ENCODE data around the gene TNFRSF1B. TPM values are rescaled to one million over a fixed set of nuclear protein-coding genes. Genes with fewer than 3 reads are reported as not detected.

The TNFRSF1B gene
- 3.3 and 9.2 TPM in 2 replicates for total RNA-seq

DNA sequence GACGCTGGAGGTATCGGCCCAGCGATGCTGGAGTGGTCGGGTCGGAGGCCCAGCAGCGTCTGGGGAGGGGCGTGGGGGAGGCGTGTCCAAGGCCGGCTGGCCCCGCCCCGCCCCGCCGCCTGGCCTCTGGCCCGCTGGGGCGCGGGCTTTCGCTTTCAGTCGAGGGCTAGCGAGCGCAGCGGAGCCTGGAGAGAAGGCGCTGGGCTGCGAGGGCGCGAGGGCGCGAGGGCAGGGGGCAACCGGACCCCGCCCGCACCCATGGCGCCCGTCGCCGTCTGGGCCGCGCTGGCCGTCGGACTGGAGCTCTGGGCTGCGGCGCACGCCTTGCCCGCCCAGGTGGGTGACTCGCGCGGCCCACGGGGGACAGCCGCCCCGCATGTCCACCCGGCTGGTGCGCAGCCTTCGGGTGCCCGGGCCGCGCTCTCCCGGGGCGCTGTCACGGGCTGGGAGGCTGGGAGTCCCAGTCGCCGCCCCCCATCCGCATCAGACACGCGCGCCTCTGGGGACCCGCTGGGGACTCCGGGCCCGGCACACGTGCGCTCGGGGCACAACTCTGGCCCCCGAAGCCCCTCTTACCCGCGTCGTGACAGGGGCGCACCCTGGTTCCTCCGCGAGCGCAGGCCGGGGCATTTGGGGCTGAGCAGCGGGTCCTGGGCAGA, at the start of gene TNFRSF1B:
Gene TNFRSF1B (plus strand): TSS at position 158 of the 659 bp plus-strand sequence. CDS start 101 bp downstream, at position 259.

DNA sequence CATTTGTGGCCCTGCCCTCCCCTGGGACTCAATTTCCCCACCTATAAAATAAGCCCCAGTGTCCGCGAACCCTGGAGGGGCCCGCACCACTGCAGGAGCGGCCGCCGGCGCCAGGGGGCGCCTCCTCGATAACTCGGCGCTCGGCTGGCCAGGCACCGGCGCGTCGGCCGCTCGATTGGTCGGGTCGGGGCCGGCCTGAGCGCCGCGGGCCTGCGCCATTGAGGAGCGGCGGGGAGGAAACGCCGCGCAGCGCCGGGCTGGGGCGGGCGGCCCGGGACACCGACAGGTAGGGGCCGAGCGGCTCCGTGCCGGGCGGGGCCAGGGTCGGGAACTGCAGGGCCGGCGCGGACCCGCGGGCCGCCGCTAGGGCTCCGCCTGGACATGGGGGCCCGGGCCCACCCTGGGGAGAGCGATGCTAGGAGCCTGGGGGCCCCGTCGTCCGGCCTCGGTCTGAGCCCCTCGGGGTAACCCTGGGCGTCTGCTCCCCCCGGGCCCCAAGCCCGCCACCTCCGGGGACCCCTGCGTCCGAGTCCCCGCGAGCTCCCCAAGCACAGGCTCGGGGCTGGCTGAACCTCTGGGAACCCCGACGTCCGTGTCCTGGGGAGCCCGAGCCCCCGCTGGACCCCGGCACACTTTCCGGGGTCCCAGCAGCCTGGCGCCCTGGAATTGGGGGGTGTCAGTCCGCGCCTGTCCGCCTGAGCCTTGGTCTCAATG, 63.2 kb downstream of the TNFRSF1B start, which contains the start of gene VPS13D:
Gene VPS13D (plus strand): TSS at position 196 of the 714 bp plus-strand sequence. CDS start 4,237 bp downstream, outside the sequence.

Other genes with a start within 250 kb of the TNFRSF1B start
- gene KIAA2013, start 240.6 kb upstream of the TNFRSF1B start, total RNA-seq = 31.3 and 34.5 TPM in 2 replicates
- 209 and 243 TPM in 2 replicates for gene PLOD1, start 232.3 kb upstream of the TNFRSF1B start, total RNA-seq
- 41.5 and 52.5 TPM in 2 replicates for gene MFN2, start 186.5 kb upstream of the TNFRSF1B start, total RNA-seq
- 15.1 and 19.9 TPM in 2 replicates for gene MIIP, start 147.5 kb upstream of the TNFRSF1B start, total RNA-seq
- 0.16 TPM in 1 of 2 replicates, not detected in the other for gene TNFRSF8, start 103.7 kb upstream of the TNFRSF1B start, total RNA-seq
- gene VPS13D, start 63.0 kb downstream of the TNFRSF1B start, total RNA-seq = 24.7 and 30.7 TPM in 2 replicates

Data from bronchial smooth muscle cell (primary cell).